GM18502 (cell line): Measurements from ENCODE around the gene KIDINS220.

ENCODE experiments used
- ATAC-seq: cut with Tn5 transposase; IDR thresholded peaks from one replicate; pipeline ENCODE4 v1.9.1; 2021; ENCODE audit warnings: mild to moderate bottlenecking; ENCODE audit not compliant: unreplicated experiment, poor library complexity

The KIDINS220 gene

GRCh38 chr2:8806885-8807704 lies 30.3 kb downstream of the KIDINS220 start:
- ATAC-seq, result no peak

- no peak for ATAC-seq
These were observed 31.9 kb downstream of the KIDINS220 start for GRCh38 chr2:8805278-8806210.

GRCh38 chr2:8803658-8804379 lies 33.6 kb downstream of the KIDINS220 start:
- peak; percentile 99 for ATAC-seq

- no peak for ATAC-seq
These were observed 34.7 kb downstream of the KIDINS220 start for GRCh38 chr2:8802741-8803140.

- ATAC-seq, result no peak
These were observed 36.6 kb downstream of the KIDINS220 start for GRCh38 chr2:8800821-8801220.

- no peak for ATAC-seq
These were observed 37.2 kb downstream of the KIDINS220 start for GRCh38 chr2:8800218-8800617.

- ATAC-seq, result no peak
These were observed 38.4 kb downstream of the KIDINS220 start for GRCh38 chr2:8799004-8799403.

- ATAC-seq, result no peak
These were observed 39.0 kb downstream of the KIDINS220 start for GRCh38 chr2:8798393-8798792.

- no peak for ATAC-seq
These were observed 39.7 kb downstream of the KIDINS220 start for GRCh38 chr2:8797682-8798081.

GRCh38 chr2:8796878-8797550 lies 40.4 kb downstream of the KIDINS220 start:
- peak; percentile 62 for ATAC-seq

GRCh38 chr2:8796315-8796848 lies 41.0 kb downstream of the KIDINS220 start:
- no peak for ATAC-seq

GRCh38 chr2:8794923-8795825 lies 42.2 kb downstream of the KIDINS220 start:
- no peak for ATAC-seq

- peak; percentile 71 for ATAC-seq
These were observed 46.7 kb downstream of the KIDINS220 start for GRCh38 chr2:8790739-8791162.

- ATAC-seq, result no peak
These were observed 51.0 kb downstream of the KIDINS220 start for GRCh38 chr2:8786463-8786862.

GRCh38 chr2:8779795-8780671 lies 57.4 kb downstream of the KIDINS220 start:
- ATAC-seq, result no peak

GRCh38 chr2:8774371-8774770 lies 63.0 kb downstream of the KIDINS220 start:
- ATAC-seq, result no peak

GRCh38 chr2:8767324-8767723 lies 70.1 kb downstream of the KIDINS220 start:
- ATAC-seq, result no peak
